Neural crest cell (in vitro differentiated cells): ENCODE data around the gene GDA. TPM values are rescaled to one million over a fixed set of nuclear protein-coding genes. Genes with fewer than 3 reads are reported as not detected.

Source experiments
- DNase-seq: peaks from one replicate; pipeline ENCODE4 v3.0.0; 2021; ENCODE audit warnings: low read depth, mixed read lengths, low spot score
- H3K27ac Mint-ChIP-seq: one replicate; pipeline ENCODE4 v1.8.0; 2021; ENCODE audit warnings: mild to moderate bottlenecking, mixed read lengths; ENCODE audit not compliant: unreplicated experiment
- H3K27me3 Mint-ChIP-seq: 2 replicates; pipeline ENCODE4 v1.8.0; 2021; ENCODE audit warnings: low read depth, mild to moderate bottlenecking, mixed read lengths
- H3K36me3 Mint-ChIP-seq: 2 replicates; pipeline ENCODE4 v1.8.0; 2021; ENCODE audit warnings: low read depth, mild to moderate bottlenecking, mixed read lengths
- H3K4me1 Mint-ChIP-seq: 2 replicates; pipeline ENCODE4 v1.8.0; 2021; ENCODE audit warnings: mixed read lengths
- H3K4me3 Mint-ChIP-seq: one replicate; pipeline ENCODE4 v1.8.0; 2021; ENCODE audit warnings: mild to moderate bottlenecking, mixed read lengths
- H3K9me3 Mint-ChIP-seq: 2 replicates; pipeline ENCODE4 v1.8.0; 2021; ENCODE audit warnings: mixed read lengths
- CTCF ChIP-seq: fragments of 200-600 bp; sonication (generic); conservative IDR thresholded peaks from 2 replicates; pipeline ENCODE4 v1.5.0; 2021; ENCODE audit warnings: antibody characterized with exemption, mild to moderate bottlenecking
- total RNA-seq: library from RNA; stranded (reverse); gene quantifications from 2 replicates; pipeline ENCODE4 v1.2.1, GENCODE V29; 2021

GDA gene
- total RNA-seq, 1 donor from 2014 or later: 12.3 TPM

- no peaks in the 10 kb centered on the region for H3K9me3 Mint-ChIP-seq
- H3K36me3 Mint-ChIP-seq: no peaks in the 10 kb centered on the region
- DNase-seq: no peak
- no peak overlapping the region for H3K4me3 Mint-ChIP-seq
- no peak overlapping the region for H3K27ac Mint-ChIP-seq
- no peak for TF ChIP-seq CTCF
- H3K4me1 Mint-ChIP-seq: no peaks in the 10 kb centered on the region
- H3K27me3 Mint-ChIP-seq: no peaks in the 10 kb centered on the region
Measured at GRCh38 chr9:72127753-72128152, 21.5 kb upstream of the GDA start.

GRCh38 chr9:72128526-72128925, 20.7 kb upstream of the GDA start:
- no peaks in the 10 kb centered on the region for H3K27me3 Mint-ChIP-seq
- no peaks in the 10 kb centered on the region for H3K36me3 Mint-ChIP-seq
- no peaks in the 10 kb centered on the region for H3K9me3 Mint-ChIP-seq
- no peak for TF ChIP-seq CTCF
- H3K27ac Mint-ChIP-seq: no peak overlapping the region
- H3K4me1 Mint-ChIP-seq: no peaks in the 10 kb centered on the region
- no peak for DNase-seq
- no peak overlapping the region for H3K4me3 Mint-ChIP-seq

- TF ChIP-seq CTCF: no peak
- Mint-ChIP-seq H3K36me3 (no peaks in the 10 kb centered on the region), H3K4me3 (no peak overlapping the region), H3K27me3 (no peaks in the 10 kb centered on the region), H3K4me1 (no peaks in the 10 kb centered on the region), H3K9me3 (no peaks in the 10 kb centered on the region), H3K27ac (no peak overlapping the region)
- no peak for DNase-seq
Measured at GRCh38 chr9:72129271-72130156, 19.7 kb upstream of the GDA start.

GRCh38 chr9:72130321-72130720, 18.9 kb upstream of the GDA start:
- no peaks in the 10 kb centered on the region for H3K36me3 Mint-ChIP-seq
- no peaks in the 10 kb centered on the region for H3K4me1 Mint-ChIP-seq
- no peaks in the 10 kb centered on the region for H3K27me3 Mint-ChIP-seq
- no peaks in the 10 kb centered on the region for H3K9me3 Mint-ChIP-seq
- no peak overlapping the region for H3K4me3 Mint-ChIP-seq
- H3K27ac Mint-ChIP-seq: no peak overlapping the region
- DNase-seq: no peak
- TF ChIP-seq CTCF: no peak

GRCh38 chr9:72131206-72131605, 18.0 kb upstream of the GDA start:
- no peaks in the 10 kb centered on the region for H3K27me3 Mint-ChIP-seq
- DNase-seq: no peak
- H3K36me3 Mint-ChIP-seq: no peaks in the 10 kb centered on the region
- H3K27ac Mint-ChIP-seq: peak overlapping the region; percentile 16
- H3K9me3 Mint-ChIP-seq: no peaks in the 10 kb centered on the region
- H3K4me1 Mint-ChIP-seq: no peaks in the 10 kb centered on the region
- no peak overlapping the region for H3K4me3 Mint-ChIP-seq
- no peak for TF ChIP-seq CTCF
